Spleen (tissue), 7 donors: ENCODE data around the gene SERPINA3.

Experiments
- CTCF ChIP-seq, 11 experiments: fragments of 200-600 bp in 7 of 11; fragments of 450-650 bp in 4 of 11; sonication (generic) in 4 of 11; IDR thresholded peaks in 8 of 11; conservative IDR thresholded peaks in 3 of 11; 1 replicate in 7 of 11; 2 replicates in 4 of 11; pipeline versions ENCODE4 v1.4.0 to v1.8.0; 2016 to 2021; ENCODE audit warnings: antibody characterized with exemption in 11 of 11, inconsistent platforms in 4 of 11, mild to moderate bottlenecking in 1 of 11
- POLR2A ChIP-seq, 3 donors: fragments of 450-650 bp; IDR thresholded peaks; one replicate each; pipeline ENCODE4 v1.5.1; 2017; ENCODE audit warnings: antibody characterized with exemption in 3 of 3, mild to moderate bottlenecking in 1 of 3
- donor health status: DM: no; HTN: no; CAD: no; lungs with moderate emphysema.
- donor health status: DM: no; HTN: no; CAD: no.
- donor health status: DM: no; HTN: no; CAD: no.

DNA sequence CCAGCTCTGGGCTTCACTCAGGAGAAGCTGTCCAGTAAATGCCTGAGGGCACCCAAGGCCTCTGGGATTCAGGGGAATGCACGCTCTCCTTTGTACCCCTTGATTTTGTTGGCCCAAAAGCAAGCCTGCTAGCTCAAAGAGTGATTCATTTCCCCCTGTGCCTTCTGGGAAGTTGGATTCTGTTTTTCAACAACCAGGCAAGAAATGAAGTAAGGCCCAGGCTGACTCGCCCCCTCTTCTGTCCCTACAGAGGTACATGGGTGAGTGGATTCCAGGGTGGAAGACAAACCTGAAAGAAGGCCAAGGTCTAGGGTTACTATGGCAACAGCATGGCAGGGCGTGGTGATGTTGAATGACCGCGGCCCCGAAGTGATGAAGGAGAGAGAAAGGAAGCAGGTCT lies 40.2 kb upstream of the SERPINA3 start:
- TF ChIP-seq CTCF (IDR thresholded peaks at IDR 0.05 in 8 of 11, conservative IDR thresholded peaks at IDR 0.05 in 3 of 11) = no peak
- no peak for TF ChIP-seq POLR2A (IDR thresholded peaks at IDR 0.05)
